HepG2 (cell line): Measurements from ENCODE around the gene ZNF430.
"Not testable (repeated sequence)": the region's sequence is repeated elsewhere in the genome, so short reads cannot be mapped to it uniquely, and the experiment has no call there.

Experiments
- CHD2 ChIP-seq: IDR thresholded peaks from 2 replicates; pipeline ENCODE4 v1.6.1; 2011; ENCODE audit warnings: low read depth, low read length, improper control_type of control experiment
- MAZ ChIP-seq, 2 experiments: sonication (generic) in 1 of 2; formaldehyde crosslinking in 1 of 2; IDR thresholded peaks; 2 replicates each; pipeline versions ENCODE4 v1.5.0 to v1.6.1; 2012 to 2020; ENCODE audit warnings: low read depth in 2 of 2, mild to moderate bottlenecking in 2 of 2, borderline replicate concordance in 1 of 2, improper control_type of control experiment in 1 of 2, low read length in 1 of 2, missing genetic modification reagents in 1 of 2, moderate library complexity in 1 of 2
- PLRG1 ChIP-seq: fragments of 450-650 bp; conservative IDR thresholded peaks from 2 replicates; pipeline ENCODE4 v1.6.1; 2016
- POLR2A ChIP-seq, 2 experiments: IDR thresholded peaks; 2 replicates each; pipeline ENCODE4 v1.6.1; 2011; ENCODE audit warnings: low read depth in 2 of 2, low read length in 2 of 2, mild to moderate bottlenecking in 1 of 2, moderate library complexity in 1 of 2; ENCODE audit not compliant: insufficient read depth in 1 of 2
- SMARCC2 ChIP-seq: fragments of 450-650 bp; IDR thresholded peaks from 2 replicates; pipeline ENCODE4 v1.6.1; 2017; ENCODE audit warnings: antibody characterized with exemption, mild to moderate bottlenecking
- ZNF207 ChIP-seq: fragments of 450-650 bp; IDR thresholded peaks from 2 replicates; pipeline ENCODE4 v1.6.1; 2016; ENCODE audit warnings: antibody characterized with exemption, borderline replicate concordance
- ZNF772 ChIP-seq: sonication (generic); formaldehyde crosslinking; IDR thresholded peaks from 2 replicates; pipeline ENCODE4 v1.5.0; 2020; ENCODE audit warnings: mild to moderate bottlenecking, missing genetic modification reagents
- TF ChIP-seq, protein P1 (sequence below): sonication (generic); formaldehyde crosslinking; IDR thresholded peaks from 2 replicates; pipeline ENCODE4 v1.5.0; 2020; ENCODE audit warnings: mild to moderate bottlenecking, missing genetic modification reagents, moderate library complexity
- TF ChIP-seq, protein P2 (sequence below): sonication (generic); formaldehyde crosslinking; conservative IDR thresholded peaks from 2 replicates; pipeline ENCODE4 v1.5.0; 2020; ENCODE audit warnings: missing genetic modification reagents
- TF ChIP-seq, protein P3 (sequence below): sonication (generic); formaldehyde crosslinking; IDR thresholded peaks from 2 replicates; pipeline ENCODE4 v1.8.1; 2023; ENCODE audit warnings: missing genetic modification reagents, inconsistent platforms, borderline replicate concordance

DNA sequence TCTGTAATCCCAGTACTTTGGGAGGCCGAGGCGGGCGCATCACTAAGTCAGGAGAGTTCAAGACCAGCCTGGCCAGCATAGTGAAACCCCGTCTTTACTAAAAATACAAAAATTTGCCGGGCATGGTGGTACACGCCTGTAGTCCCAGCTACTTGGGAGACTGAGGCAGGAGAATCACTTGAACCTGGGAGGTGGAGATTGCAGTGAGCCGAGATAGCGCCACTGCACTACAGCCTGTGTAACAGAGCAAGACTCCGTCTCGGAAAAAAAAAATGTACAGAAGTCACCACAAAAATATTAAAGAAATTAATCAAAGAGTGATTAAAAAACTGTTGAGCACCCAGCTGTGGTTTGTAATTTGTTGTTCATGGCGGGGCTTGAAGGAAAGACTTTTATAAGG is 781 bp downstream of the ZNF430 start:
- TF ChIP-seq MAZ (IDR thresholded peaks at IDR 0.05; ENCODE audit: borderline replicate concordance, low read depth, low read length); MAZ (CRISPR knock-in tag; IDR thresholded peaks at IDR 0.05; ENCODE audit: low read depth); SMARCC2; POLR2A (IDR thresholded peaks at IDR 0.05; ENCODE audit: insufficient read depth in 1 of 2, low read depth in 2 of 2, low read length in 2 of 2); ZNF772 (CRISPR knock-in tag); CHD2; ZNF207; PLRG1: not testable (repeated sequence)
- TF ChIP-seq, protein P1, sequence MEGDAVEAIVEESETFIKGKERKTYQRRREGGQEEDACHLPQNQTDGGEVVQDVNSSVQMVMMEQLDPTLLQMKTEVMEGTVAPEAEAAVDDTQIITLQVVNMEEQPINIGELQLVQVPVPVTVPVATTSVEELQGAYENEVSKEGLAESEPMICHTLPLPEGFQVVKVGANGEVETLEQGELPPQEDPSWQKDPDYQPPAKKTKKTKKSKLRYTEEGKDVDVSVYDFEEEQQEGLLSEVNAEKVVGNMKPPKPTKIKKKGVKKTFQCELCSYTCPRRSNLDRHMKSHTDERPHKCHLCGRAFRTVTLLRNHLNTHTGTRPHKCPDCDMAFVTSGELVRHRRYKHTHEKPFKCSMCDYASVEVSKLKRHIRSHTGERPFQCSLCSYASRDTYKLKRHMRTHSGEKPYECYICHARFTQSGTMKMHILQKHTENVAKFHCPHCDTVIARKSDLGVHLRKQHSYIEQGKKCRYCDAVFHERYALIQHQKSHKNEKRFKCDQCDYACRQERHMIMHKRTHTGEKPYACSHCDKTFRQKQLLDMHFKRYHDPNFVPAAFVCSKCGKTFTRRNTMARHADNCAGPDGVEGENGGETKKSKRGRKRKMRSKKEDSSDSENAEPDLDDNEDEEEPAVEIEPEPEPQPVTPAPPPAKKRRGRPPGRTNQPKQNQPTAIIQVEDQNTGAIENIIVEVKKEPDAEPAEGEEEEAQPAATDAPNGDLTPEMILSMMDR (CRISPR knock-in tag) = not testable (repeated sequence)
- TF ChIP-seq, protein P2, sequence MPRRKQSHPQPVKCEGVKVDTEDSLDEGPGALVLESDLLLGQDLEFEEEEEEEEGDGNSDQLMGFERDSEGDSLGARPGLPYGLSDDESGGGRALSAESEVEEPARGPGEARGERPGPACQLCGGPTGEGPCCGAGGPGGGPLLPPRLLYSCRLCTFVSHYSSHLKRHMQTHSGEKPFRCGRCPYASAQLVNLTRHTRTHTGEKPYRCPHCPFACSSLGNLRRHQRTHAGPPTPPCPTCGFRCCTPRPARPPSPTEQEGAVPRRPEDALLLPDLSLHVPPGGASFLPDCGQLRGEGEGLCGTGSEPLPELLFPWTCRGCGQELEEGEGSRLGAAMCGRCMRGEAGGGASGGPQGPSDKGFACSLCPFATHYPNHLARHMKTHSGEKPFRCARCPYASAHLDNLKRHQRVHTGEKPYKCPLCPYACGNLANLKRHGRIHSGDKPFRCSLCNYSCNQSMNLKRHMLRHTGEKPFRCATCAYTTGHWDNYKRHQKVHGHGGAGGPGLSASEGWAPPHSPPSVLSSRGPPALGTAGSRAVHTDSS = not testable (repeated sequence)
- TF ChIP-seq, protein P3, sequence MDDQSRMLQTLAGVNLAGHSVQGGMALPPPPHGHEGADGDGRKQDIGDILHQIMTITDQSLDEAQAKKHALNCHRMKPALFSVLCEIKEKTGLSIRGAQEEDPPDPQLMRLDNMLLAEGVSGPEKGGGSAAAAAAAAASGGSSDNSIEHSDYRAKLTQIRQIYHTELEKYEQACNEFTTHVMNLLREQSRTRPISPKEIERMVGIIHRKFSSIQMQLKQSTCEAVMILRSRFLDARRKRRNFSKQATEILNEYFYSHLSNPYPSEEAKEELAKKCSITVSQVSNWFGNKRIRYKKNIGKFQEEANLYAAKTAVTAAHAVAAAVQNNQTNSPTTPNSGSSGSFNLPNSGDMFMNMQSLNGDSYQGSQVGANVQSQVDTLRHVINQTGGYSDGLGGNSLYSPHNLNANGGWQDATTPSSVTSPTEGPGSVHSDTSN = not testable (repeated sequence)
